ENCODE measurements around the gene RASGRP3.

RASGRP3 gene

DNA sequence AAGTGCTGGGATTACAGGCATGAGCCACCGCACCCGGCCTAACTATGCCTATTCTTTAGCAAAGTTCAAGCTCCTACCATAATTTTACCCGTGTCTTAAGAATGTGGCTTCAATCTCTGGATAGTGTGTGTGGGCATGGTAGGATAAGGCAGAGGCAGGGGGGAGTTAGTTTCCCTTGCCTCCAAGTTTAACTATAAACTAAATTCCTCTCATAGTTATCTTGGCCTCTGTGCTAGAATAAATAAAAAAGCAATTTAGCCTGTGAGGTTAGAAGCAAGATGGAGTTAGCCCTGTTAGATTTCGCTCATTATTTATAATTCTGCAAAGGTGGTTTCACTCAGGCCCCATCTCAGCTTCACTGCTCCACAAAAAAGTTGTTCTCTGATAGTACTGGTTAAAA is 129.7 kb downstream of the RASGRP3 start:
- TF ChIP-seq, protein P1, sequence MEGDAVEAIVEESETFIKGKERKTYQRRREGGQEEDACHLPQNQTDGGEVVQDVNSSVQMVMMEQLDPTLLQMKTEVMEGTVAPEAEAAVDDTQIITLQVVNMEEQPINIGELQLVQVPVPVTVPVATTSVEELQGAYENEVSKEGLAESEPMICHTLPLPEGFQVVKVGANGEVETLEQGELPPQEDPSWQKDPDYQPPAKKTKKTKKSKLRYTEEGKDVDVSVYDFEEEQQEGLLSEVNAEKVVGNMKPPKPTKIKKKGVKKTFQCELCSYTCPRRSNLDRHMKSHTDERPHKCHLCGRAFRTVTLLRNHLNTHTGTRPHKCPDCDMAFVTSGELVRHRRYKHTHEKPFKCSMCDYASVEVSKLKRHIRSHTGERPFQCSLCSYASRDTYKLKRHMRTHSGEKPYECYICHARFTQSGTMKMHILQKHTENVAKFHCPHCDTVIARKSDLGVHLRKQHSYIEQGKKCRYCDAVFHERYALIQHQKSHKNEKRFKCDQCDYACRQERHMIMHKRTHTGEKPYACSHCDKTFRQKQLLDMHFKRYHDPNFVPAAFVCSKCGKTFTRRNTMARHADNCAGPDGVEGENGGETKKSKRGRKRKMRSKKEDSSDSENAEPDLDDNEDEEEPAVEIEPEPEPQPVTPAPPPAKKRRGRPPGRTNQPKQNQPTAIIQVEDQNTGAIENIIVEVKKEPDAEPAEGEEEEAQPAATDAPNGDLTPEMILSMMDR (IDR thresholded peaks at IDR 0.05; ENCODE audit: low read depth, low read length): no peak

DNA sequence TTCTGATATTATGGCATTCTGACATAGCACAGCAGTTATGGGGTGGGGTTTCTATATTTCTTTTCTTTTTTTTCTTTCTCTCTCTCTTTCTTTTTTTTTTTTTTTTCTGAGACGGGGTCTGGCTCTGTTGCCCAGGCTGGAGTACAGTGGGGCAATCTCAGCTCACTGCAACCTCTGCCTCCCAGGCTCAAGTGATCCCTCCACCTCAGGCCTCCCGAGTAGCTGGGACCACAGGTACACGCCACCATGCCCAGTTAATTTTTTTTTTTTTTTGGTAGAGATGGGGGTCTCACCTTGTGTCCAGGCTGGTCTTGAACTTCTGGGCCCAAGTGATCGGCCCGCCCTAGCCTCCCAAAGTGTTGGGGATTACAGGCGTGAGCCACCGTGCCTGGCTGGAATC is 130.2 kb downstream of the RASGRP3 start:
- H3K4me3 ChIP-seq (ENCODE audit: low read depth, low read length): no peak overlapping the region
- TF ChIP-seq, protein P1 (IDR thresholded peaks at IDR 0.05; ENCODE audit: low read depth, low read length): no peak

More for the DNA sequence above, 129.7 kb downstream of the RASGRP3 start:
- no peak overlapping the region for H3K4me3 ChIP-seq (ENCODE audit: low read depth, low read length)

DNA sequence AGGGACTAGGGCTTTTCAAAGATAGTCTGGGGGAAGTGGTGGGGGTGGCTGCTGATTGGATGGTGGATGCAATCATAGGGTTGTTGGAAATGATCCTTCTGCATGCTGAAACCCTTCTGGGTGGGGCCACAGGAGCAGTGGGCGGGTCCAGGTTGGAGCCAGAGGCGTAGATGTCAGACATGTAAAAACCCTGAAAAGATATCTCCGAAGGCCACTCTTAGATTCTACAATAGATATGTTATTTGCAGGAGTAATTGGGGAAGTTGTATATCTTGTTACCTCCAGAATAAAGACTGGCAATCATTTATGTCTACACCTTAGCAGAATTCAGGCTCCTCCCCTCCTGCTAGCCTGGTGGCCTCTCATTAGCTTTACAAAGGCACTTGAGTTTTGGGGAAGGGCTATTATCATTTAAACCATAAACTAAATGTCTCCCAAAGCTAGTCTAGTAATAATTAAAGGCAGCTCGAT is 130.8 kb downstream of the RASGRP3 start:
- H3K4me3 ChIP-seq (ENCODE audit: low read depth, low read length): no peak overlapping the region
- TF ChIP-seq, protein P1 (IDR thresholded peaks at IDR 0.05; ENCODE audit: low read depth, low read length): no peak

DNA sequence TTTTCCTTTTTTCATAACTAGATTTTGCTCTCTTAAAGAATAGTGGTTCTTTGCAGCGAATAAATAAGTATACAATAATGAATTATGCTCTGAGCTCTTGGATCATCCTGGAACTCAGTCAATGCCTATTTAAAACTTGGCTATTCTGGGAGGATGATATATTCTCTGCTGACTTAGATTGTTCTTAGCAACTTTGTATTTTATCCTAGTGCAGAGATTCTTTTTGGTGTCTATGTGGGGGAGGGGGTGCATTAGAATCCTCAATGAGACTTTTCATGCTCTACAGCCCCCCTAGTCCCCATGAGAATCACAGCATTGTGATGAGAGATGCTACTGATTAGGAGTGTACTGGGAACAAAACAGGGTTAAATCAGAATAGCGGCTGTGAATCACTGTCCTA is 131.5 kb downstream of the RASGRP3 start:
- TF ChIP-seq, protein P1 (IDR thresholded peaks at IDR 0.05; ENCODE audit: low read depth, low read length): no peak
- H3K4me3 ChIP-seq (ENCODE audit: low read depth, low read length): no peak overlapping the region

DNA sequence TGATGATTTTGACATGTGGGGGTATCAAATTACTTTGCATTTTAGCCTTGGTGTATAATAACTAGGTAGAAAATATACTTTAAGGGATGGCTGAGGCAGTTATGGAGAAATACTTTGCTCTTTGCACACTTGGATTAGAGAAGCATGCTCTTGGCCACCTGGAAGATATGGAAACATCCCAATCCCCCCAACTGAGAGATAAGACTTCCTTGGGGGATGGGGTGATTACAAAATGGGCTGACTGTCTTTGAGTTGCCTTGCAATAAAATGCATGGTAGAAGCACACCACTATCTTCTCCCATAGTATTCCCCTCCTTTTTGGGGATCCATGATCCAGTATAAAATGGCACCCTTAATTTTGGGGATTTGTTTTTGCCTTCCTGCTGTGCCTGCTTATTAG is 137.7 kb downstream of the RASGRP3 start:
- H3K4me3 ChIP-seq (ENCODE audit: low read depth, low read length): no peak overlapping the region
- TF ChIP-seq, protein P1 (IDR thresholded peaks at IDR 0.05; ENCODE audit: low read depth, low read length): no peak
